ENCODE results near the gene NMNAT3.

The NMNAT3 gene

DNA sequence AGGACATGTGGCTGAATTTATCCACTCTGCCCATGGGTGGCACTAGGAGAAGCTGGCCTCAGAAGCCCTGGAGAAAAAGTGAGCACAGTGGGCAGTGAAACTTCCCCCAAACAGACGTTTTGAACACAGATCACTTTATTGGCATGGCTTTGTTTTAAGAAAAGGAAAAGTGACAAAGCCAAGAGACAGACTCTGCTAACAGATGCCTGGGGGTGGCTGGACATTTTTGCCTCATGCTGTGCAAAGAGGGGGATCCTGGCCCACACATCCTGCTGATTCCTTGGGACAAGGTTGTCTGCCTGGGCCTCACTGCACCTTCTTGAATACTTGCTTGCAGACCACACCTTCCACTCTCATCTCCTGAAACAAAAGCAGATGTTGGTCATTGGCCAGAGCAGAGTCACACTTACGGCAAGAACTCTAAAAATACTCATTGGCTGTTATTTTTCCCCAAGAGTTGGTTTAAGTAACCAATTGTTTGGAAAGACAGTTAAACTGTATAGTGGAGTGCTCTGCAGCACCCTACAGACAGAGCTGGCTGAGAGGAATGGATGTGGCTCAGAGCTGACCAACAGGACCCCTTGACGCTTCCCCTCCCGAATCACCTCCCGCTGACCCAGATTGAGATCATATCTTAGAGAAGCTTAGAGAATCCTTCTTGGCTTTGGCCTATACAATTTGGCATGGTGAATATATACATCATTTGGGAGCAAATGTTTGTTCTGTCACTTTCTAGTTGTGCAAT is 160.3 kb downstream of the NMNAT3 start:
- no peak for DNase-seq

DNA sequence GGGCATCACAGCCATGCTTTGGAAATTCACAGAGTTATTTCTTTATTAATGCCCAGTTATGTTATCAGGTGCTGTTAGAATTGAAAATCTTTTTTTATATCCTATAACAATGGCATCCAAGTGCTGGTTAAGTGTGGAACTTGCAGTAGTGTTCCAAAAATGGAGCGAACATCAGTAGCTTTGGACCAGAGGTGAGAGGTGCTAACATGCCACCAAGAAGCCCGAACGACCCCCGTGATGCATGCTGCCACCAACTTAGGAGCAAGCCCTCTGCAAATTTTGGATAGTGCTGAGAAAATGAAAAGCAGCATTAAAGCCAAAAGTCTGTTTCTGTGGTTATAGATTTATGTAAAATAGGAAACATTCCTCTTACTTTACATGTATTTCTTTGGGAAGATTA is 163.0 kb downstream of the NMNAT3 start:
- no peak for DNase-seq
